HCT116 (cell line): ENCODE data around the gene LBR. TPM values are rescaled to one million over a fixed set of nuclear protein-coding genes. Genes with fewer than 3 reads are reported as not detected.

Source experiments
- ATAC-seq: fragments of 200-7000 bp; cut with Tn5 transposase; 2 replicates; pipeline ENCODE4 v1.9.1; 2020; ENCODE audit warnings: mild to moderate bottlenecking, moderate library complexity
- BruUV-seq: library from RNA; stranded (reverse); fragments of 400-500 nt; replicated peaks from 2 replicates; lab custom pipeline; 2021; lab: Mats Ljungman, UMichigan
- CTCF ChIA-PET: fragments of 300-600 bp; sonication (Branson Sonifier 250); formaldehyde crosslinking; loops from one replicate; lab custom pipeline; 2021; ENCODE audit warnings: antibody characterized with exemption; lab: Charles Lee
- POLR2A ChIA-PET: fragments of 300-600, 350-600 bp; sonication (Branson Sonifier 250); formaldehyde crosslinking; loops from one replicate; lab custom pipeline; 2021; ENCODE audit warnings: antibody characterized with exemption; lab: Charles Lee
- RAD21 ChIA-PET, 2 experiments: fragments of 300-600 bp; sonication (Branson Sonifier 250); formaldehyde crosslinking; loops; one replicate each; lab custom pipeline; 2023; ENCODE audit warnings: low total read pairs in 2 of 2; ENCODE audit not compliant: uncharacterized antibody in 2 of 2, unreplicated experiment in 2 of 2, low non-redundant PET in 1 of 2; lab: Charles Lee
- DNase-seq: peaks from one replicate; pipeline ENCODE4 v3.0.0-alpha.2; 2010; ENCODE audit warnings: low read depth, low spot score
- H2AFZ ChIP-seq: fragments of 200-600 bp; shearing (Covaris generic), sonication (generic); 2 replicates; pipeline ENCODE4 v1.6.1; 2017; ENCODE audit warnings: low read depth, mixed run types, mixed read lengths, antibody characterized with exemption, low read length; ENCODE audit not compliant: poor library complexity, severe bottlenecking
- H3K27ac ChIP-seq: 2 replicates; pipeline ENCODE4 v1.5.1; 2012; ENCODE audit warnings: low read depth, low read length
- H3K27me3 ChIP-seq: fragments of 200-600 bp; sonication (generic); 2 replicates; pipeline ENCODE4 v1.6.1; 2016; ENCODE audit warnings: mixed run types, low read length, mixed read lengths; ENCODE audit not compliant: insufficient read depth
- H3K36me3 ChIP-seq, 2 experiments: fragments of 200-500 bp in 1 of 2; fragments of 200-600 bp in 1 of 2; sonication (Bioruptor generic) in 1 of 2; sonication (generic) in 1 of 2; 2 replicates each; pipeline versions ENCODE4 v1.5.1 to v1.6.1; 2014 to 2016; ENCODE audit warnings: low read length in 2 of 2, inconsistent platforms in 1 of 2, mixed read lengths in 1 of 2, mixed run types in 1 of 2; ENCODE audit not compliant: insufficient read depth in 2 of 2, control insufficient read depth in 1 of 2
- H3K4me1 ChIP-seq, 2 experiments: fragments of 200-600 bp in 1 of 2; sonication (generic) in 1 of 2; 2 replicates each; pipeline versions ENCODE4 v1.5.1 to v1.6.1; 2012 to 2017; ENCODE audit warnings: low read length in 2 of 2, inconsistent platforms in 1 of 2, mild to moderate bottlenecking in 1 of 2, mixed read lengths in 1 of 2, mixed run types in 1 of 2, moderate library complexity in 1 of 2; ENCODE audit not compliant: insufficient read depth in 2 of 2, control insufficient read depth in 1 of 2
- H3K4me2 ChIP-seq: fragments of 200-600 bp; sonication (generic); 2 replicates; pipeline ENCODE4 v1.6.1; 2017; ENCODE audit warnings: mixed run types, low read length, mixed read lengths
- H3K4me3 ChIP-seq, 2 experiments: fragments of 200-600 bp in 1 of 2; sonication (generic) in 1 of 2; replicated peaks in 1 of 2; 2 replicates each; pipeline ENCODE4 v1.5.1; 2011 to 2016; ENCODE audit warnings: low read length in 2 of 2, control low read depth in 1 of 2, low read depth in 1 of 2, mild to moderate bottlenecking in 1 of 2, mixed read lengths in 1 of 2, mixed run types in 1 of 2
- H3K79me2 ChIP-seq: fragments of 200-600 bp; sonication (generic); 2 replicates; pipeline ENCODE4 v1.6.1; 2017; ENCODE audit warnings: mild to moderate bottlenecking, mixed run types, low read length, moderate library complexity, mixed read lengths; ENCODE audit not compliant: insufficient read depth
- H3K9ac ChIP-seq: fragments of 200-600 bp; sonication (generic); 2 replicates; pipeline ENCODE4 v1.6.1; 2016; ENCODE audit warnings: low read length, mixed read lengths
- H3K9me2 ChIP-seq: fragments of 200-600 bp; sonication (generic), shearing (Covaris generic); 2 replicates; pipeline ENCODE4 v1.6.1; 2017; ENCODE audit warnings: mixed run types, mild to moderate bottlenecking, moderate library complexity; ENCODE audit not compliant: insufficient read depth
- H3K9me3 ChIP-seq, 2 experiments: fragments of 200-500 bp in 1 of 2; fragments of 200-600 bp in 1 of 2; sonication (Bioruptor generic) in 1 of 2; sonication (generic) in 1 of 2; 2 replicates each; pipeline ENCODE4 v1.6.1; 2014 to 2017; ENCODE audit warnings: low read length in 2 of 2, mixed read lengths in 2 of 2, inconsistent platforms in 1 of 2, low read depth in 1 of 2, mild to moderate bottlenecking in 1 of 2, mixed run types in 1 of 2, moderate library complexity in 1 of 2; ENCODE audit not compliant: control insufficient read depth in 1 of 2, insufficient read depth in 1 of 2
- H4K20me1 ChIP-seq: fragments of 200-600 bp; sonication (generic), shearing (Covaris generic); 2 replicates; pipeline ENCODE4 v1.6.1; 2017; ENCODE audit warnings: mixed run types, mild to moderate bottlenecking, moderate library complexity; ENCODE audit not compliant: insufficient read depth
- ATF3 ChIP-seq: IDR thresholded peaks from 2 replicates; pipeline ENCODE4 v1.6.1; 2012
- CBX3 ChIP-seq: IDR thresholded peaks from 2 replicates; pipeline ENCODE4 v1.6.1; 2012; ENCODE audit warnings: low read depth
- CEBPB ChIP-seq: IDR thresholded peaks from 2 replicates; pipeline ENCODE4 v1.6.1; 2012; ENCODE audit warnings: low read depth
- EGR1 ChIP-seq: IDR thresholded peaks from 2 replicates; pipeline ENCODE4 v1.6.1; 2012; ENCODE audit warnings: low read depth
- EZH2 ChIP-seq: fragments of 200-600 bp; sonication (generic); IDR thresholded peaks from 2 replicates; pipeline ENCODE4 v1.6.1; 2017; ENCODE audit warnings: antibody characterized with exemption, mixed run types
- FOSL1 ChIP-seq: IDR thresholded peaks from 2 replicates; pipeline ENCODE4 v1.6.1; 2012; ENCODE audit warnings: low read depth
- JUND ChIP-seq: IDR thresholded peaks from 2 replicates; pipeline ENCODE4 v1.6.1; 2012
- MAX ChIP-seq: IDR thresholded peaks from 2 replicates; pipeline ENCODE4 v1.6.1; 2012
- POLR2A ChIP-seq: IDR thresholded peaks from 2 replicates; pipeline ENCODE4 v1.7.0; 2011; ENCODE audit warnings: borderline replicate concordance; ENCODE audit not compliant: insufficient read depth, insufficient read length; ENCODE audit errors: extremely low read depth
- RAD21 ChIP-seq: IDR thresholded peaks from 2 replicates; pipeline ENCODE4 v1.6.1; 2012; ENCODE audit warnings: low read depth, mild to moderate bottlenecking
- REST ChIP-seq: IDR thresholded peaks from 2 replicates; pipeline ENCODE4 v1.6.1; 2012; ENCODE audit warnings: low read depth
- SP1 ChIP-seq: IDR thresholded peaks from 2 replicates; pipeline ENCODE4 v1.6.1; 2012; ENCODE audit warnings: low read depth
- SRF ChIP-seq: IDR thresholded peaks from 2 replicates; pipeline ENCODE4 v1.6.1; 2012; ENCODE audit warnings: low read depth
- YY1 ChIP-seq: IDR thresholded peaks from 2 replicates; pipeline ENCODE4 v1.6.1; 2011; ENCODE audit warnings: low read length, low read depth, moderate library complexity, mild to moderate bottlenecking; ENCODE audit not compliant: insufficient replicate concordance; ENCODE audit errors: extremely low read depth
- ZBTB33 ChIP-seq: IDR thresholded peaks from 2 replicates; pipeline ENCODE4 v1.6.1; 2011; ENCODE audit warnings: mild to moderate bottlenecking, low read length, moderate library complexity; ENCODE audit not compliant: insufficient replicate concordance; ENCODE audit errors: extremely low read depth
- ZFX ChIP-seq: fragments of 450-650 bp; IDR thresholded peaks from 2 replicates; pipeline ENCODE4 v1.6.1; 2017
- intact Hi-C: fragments of 100-400 bp; cut with micrococcal nuclease; formaldehyde crosslinking; loops from 2 replicates; pipeline ENCODE4 v1.10.0; 2022
- total RNA-seq: library from RNA; stranded (reverse); gene quantifications from one replicate; pipeline ENCODE4 v1.2.1, GENCODE V29; 2021; ENCODE audit not compliant: unreplicated experiment

The LBR gene
- total RNA-seq, 1 experiment from 2014 or later, result 97.4 TPM

GRCh38 chr1:225396357-225396756, 31.5 kb downstream of the LBR start:
- Histone ChIP-seq H3K27me3 (no peaks in the 10 kb centered on the region), H3K4me2 (no peak overlapping the region), H3K27ac (no peak overlapping the region), H3K9me2 (no peaks in the 10 kb centered on the region), H4K20me1 (no peaks in the 10 kb centered on the region), H3K79me2 (no peaks in the 10 kb centered on the region; the same call in 1 of the 2 replicates)
- intact Hi-C loops, result no loop called here
- RAD21 ChIA-PET, result no interaction called here
- POLR2A ChIA-PET, result no interaction called here
- no peak for TF ChIP-seq RAD21
- TF ChIP-seq, all 23 proteins: peak for 0
- no peak for ATAC-seq
- no peak overlapping the region for H3K4me3 ChIP-seq
- no peak overlapping the region for H3K9ac ChIP-seq
- CTCF ChIA-PET, result no interaction called here
- no TSS peak for BruUV-seq
- H2AFZ ChIP-seq, result no peak overlapping the region
- no peaks in the 10 kb centered on the region for H3K4me1 ChIP-seq
- H3K9me3 ChIP-seq, result no peaks in the 10 kb centered on the region
- no peak for DNase-seq
- peaks cover 6 to 15% of the 10 kb centered on the region in 2 experiments for H3K36me3 ChIP-seq

GRCh38 chr1:225389843-225390242, 38.0 kb downstream of the LBR start:
- TF ChIP-seq JUND (no peak), RAD21 (no peak), CEBPB (no peak), EZH2 (no peak), POLR2A (no peak), YY1 (no peak), CBX3 (no peak), ZFX (no peak), REST (no peak), ZBTB33 (no peak), EGR1 (no peak), MAX (no peak), FOSL1 (no peak), SP1 (no peak), SRF (no peak), ATF3 (no peak)
- CTCF ChIA-PET, result no interaction called here
- Histone ChIP-seq H3K9me2 (no peaks in the 10 kb centered on the region), H2AFZ (no peak overlapping the region), H3K4me1 (no peaks in the 10 kb centered on the region), H3K4me2 (no peak overlapping the region), H3K27ac (no peak overlapping the region), H4K20me1 (no peaks in the 10 kb centered on the region), H3K36me3 (no peaks in the 10 kb centered on the region), H3K27me3 (no peaks in the 10 kb centered on the region), H3K4me3 (no peak overlapping the region), H3K9me3 (no peaks in the 10 kb centered on the region), H3K9ac (no peak overlapping the region), H3K79me2 (no peaks in the 10 kb centered on the region)
- ATAC-seq (no peak), DNase-seq (no peak)
- RAD21 ChIA-PET, result no interaction called here
- POLR2A ChIA-PET, result no interaction called here
- intact Hi-C loops, result no loop called here
- no TSS peak for BruUV-seq
